ENCODE data around the gene SLC25A10.

SLC25A10 gene

DNA sequence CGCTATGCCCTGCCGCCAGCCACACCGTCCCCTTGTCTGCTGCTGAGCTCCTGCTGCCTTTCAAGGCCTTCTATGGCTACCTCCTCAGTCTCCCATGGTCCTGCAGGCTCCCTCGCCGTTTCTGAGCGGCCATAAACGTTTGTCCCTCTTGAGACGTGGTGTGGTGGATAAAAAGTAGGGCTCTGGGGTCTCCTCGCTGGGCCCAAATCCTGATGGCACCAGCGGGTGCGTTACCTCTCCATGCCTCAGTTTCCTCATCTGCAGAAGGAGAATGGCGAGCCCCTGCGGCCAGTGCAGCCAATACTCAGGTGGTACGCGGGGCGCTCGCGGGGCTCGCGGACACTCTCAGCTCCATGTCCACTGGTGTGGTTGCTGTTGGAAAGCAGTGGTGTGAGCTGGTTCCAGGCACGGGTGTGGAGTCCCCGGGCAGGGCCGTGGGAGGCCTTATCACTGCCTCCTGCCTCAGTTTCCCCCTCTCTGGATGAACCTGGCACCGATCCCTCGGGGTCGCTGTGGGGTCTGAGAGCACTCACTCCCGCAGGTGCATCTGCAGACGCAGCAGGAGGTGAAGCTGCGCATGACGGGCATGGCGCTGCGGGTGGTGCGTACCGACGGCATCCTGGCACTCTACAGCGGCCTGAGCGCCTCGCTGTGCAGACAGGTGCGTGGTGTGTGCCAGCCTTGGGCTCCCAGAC is 2.5 kb downstream of the SLC25A10 start:
- peak overlapping the region; percentile 94 for H3K27ac ChIP-seq
- TF ChIP-seq, protein P1, sequence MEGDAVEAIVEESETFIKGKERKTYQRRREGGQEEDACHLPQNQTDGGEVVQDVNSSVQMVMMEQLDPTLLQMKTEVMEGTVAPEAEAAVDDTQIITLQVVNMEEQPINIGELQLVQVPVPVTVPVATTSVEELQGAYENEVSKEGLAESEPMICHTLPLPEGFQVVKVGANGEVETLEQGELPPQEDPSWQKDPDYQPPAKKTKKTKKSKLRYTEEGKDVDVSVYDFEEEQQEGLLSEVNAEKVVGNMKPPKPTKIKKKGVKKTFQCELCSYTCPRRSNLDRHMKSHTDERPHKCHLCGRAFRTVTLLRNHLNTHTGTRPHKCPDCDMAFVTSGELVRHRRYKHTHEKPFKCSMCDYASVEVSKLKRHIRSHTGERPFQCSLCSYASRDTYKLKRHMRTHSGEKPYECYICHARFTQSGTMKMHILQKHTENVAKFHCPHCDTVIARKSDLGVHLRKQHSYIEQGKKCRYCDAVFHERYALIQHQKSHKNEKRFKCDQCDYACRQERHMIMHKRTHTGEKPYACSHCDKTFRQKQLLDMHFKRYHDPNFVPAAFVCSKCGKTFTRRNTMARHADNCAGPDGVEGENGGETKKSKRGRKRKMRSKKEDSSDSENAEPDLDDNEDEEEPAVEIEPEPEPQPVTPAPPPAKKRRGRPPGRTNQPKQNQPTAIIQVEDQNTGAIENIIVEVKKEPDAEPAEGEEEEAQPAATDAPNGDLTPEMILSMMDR (conservative IDR thresholded peaks at IDR 0.05), result no peak

DNA sequence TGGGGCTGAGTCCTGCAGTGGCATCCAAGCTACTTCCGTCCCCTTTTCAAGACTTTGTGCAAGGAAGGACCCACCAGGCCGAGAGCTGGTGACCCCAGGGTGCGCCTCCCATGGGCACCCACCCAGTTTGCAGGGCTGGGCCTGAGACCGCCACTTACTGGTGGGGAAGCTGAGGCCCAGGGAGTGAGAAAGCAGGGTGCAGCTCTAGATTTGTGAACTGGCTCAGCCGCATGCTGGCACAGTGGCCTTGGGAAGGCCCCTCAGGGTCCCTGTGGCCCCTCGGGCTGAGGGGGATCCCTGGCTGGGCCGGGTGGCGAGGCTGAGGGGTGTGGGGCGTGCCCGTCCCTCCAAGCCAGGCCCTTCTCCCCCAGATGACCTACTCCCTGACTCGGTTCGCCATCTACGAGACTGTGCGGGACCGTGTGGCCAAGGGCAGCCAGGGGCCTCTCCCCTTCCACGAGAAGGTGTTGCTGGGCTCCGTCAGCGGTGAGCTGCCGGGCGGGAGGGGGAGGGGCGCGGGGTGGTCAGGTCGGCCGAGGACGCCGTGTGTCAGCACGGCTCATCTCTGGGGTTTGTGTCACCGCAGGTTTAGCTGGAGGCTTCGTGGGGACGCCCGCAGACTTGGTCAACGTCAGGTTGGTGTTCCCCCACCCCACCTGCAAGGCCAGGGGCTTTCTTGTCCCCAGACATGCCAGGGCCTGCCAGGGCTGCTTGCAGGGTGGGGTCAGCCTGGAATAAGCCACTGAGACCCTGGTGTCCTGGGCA is 3.2 kb downstream of the SLC25A10 start:
- TF ChIP-seq, protein P1 (conservative IDR thresholded peaks at IDR 0.05), result no peak

DNA sequence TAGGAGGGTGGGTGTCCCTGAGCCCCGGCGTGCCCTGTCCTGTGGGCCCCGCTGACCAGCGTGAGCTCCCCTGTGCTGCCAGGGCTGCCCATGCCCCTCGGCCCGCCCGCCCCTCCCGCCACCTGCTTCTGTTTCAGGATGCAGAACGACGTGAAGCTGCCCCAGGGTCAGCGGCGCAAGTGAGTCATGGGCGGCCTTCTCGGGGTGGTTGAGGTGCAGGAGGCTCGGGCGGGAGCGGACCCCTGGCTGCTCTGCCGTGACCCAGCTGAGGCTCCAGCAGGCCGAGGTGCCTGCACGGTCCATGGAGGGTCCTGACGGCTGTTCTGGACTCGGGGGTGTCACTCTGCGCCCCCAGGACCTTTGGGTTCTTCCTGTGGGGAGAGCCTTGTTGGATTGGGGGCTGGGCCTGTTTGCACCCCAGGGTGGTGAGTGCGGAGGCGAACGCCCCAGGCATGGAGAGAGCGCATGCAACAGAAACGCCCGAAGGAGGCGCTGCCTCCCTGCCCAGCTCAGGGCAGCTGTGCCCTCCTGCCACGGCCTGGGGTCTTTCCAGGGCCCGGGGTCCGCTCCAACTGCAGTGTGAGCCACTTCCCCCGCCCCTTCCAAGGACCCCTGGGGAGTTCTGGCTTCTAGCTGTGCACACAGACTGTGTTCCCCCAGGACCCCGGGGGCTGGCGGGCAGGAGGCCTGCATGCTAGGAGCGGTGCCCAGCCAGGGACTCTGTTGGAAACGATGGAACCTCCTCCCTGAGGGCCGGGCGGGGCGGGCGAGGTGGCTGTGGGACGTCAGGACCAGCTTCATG is 4.0 kb downstream of the SLC25A10 start:
- H3K27ac ChIP-seq, result peak overlapping the region; percentile 94; the same call in 1 of the 2 replicates
- TF ChIP-seq, protein P1 (conservative IDR thresholded peaks at IDR 0.05), result no peak

More for the DNA sequence above, 3.2 kb downstream of the SLC25A10 start:
- H3K27ac ChIP-seq, result peak overlapping the region; percentile 94

DNA sequence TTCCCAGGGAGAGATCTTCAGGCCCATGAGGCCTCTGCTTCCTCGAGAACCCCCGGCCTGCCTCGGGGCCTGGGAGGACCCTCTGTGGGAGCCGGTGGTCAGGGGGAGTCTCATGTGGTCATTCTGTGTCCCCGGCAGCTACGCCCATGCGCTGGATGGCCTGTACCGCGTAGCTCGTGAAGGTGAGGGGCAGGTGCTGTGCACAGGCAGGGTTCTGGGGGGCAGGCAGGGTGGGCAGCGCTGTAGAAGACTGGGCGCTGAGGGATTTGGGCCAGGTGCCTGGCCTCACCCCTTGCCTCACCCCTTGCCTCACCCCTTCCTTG is 4.6 kb downstream of the SLC25A10 start:
- no peak overlapping the region for H3K27ac ChIP-seq
- TF ChIP-seq, protein P1 (conservative IDR thresholded peaks at IDR 0.05), result no peak

DNA sequence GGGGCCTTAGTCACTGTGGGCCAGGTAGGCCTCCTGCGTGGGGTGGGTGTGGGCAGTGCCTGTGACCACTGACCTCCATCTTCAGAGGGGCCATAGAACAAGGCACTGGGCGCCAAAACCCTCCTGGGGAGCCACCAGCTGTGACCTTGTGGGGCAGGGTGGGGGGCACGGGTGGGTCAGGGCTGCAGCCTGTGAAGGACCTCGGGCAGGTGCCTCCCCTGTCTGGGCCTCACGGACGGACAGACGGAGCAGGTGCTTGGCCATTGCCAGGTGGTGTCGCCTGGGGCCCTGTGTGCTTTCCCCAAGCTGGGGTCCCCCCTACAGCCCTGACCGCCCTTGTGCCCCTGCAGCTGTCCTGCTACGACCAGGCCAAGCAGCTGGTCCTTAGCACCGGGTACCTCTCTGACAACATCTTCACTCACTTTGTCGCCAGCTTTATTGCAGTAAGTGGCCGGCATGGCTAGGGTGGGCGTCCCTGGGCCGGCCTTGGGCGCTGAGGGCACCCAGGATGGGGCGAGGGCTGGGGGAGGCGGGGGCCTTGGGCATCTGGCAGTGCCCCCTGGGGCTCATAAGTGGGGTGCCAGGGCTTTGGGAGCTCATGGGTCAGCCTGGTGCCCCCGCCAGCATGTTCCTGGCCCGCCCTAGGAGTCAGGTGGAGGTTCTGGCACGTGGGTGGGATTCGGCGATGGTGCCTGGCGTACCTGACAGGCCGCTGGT is 5.1 kb downstream of the SLC25A10 start:
- no peak overlapping the region for H3K27ac ChIP-seq
- TF ChIP-seq, protein P1 (conservative IDR thresholded peaks at IDR 0.05), result no peak

DNA sequence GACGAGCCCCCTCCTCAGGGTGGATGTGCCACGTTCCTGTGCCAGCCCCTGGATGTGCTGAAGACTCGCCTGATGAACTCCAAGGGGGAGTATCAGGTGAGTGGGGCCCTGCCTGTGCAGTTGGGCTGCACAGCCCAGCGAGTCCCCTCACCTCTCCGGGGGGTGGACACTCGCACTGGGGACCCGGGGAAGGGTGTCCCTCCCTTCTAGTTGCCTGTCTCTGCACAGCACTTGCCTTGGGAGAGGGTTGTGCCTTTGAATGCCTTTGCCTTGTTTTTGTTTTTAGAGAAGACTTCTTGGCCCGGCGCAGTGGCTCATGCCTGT is 5.6 kb downstream of the SLC25A10 start:
- TF ChIP-seq, protein P1 (conservative IDR thresholded peaks at IDR 0.05), result no peak
- H3K27ac ChIP-seq, result no peak overlapping the region

Measured in VCaP (cell line).